ENCODE data around the gene WDR20. TPM values are rescaled to one million over a fixed set of nuclear protein-coding genes. Genes with fewer than 3 reads are reported as not detected.

The WDR20 gene
- total and polyA plus RNA-seq, 10 of the 15 experiments (the other 5 are each of a cell fraction or from before 2014, with no cell fraction given), result 9.1 to 25.9 (median 18.4) TPM

GRCh38 chr14:102182936-102183619 lies 43.4 kb downstream of the WDR20 start:
- Histone ChIP-seq H3K9ac (ENCODE audit: control insufficient read depth, insufficient read depth, low read length) (no peak overlapping the region), H3K4me1 (ENCODE audit: control insufficient read depth, insufficient read depth, low read length) (peaks cover 10% of the 10 kb centered on the region), H3K4me3 (no peak overlapping the region), H3K79me2 (ENCODE audit: control insufficient read depth, insufficient read depth, low read length) (peaks cover 51% of the 10 kb centered on the region), H2AFZ (ENCODE audit: control insufficient read depth, low read depth, low read length) (no peak overlapping the region), H3K9me3 (replicated peaks; ENCODE audit: control insufficient read depth, insufficient read depth, low read length) (no peaks in the 10 kb centered on the region), H3K4me2 (ENCODE audit: control insufficient read depth, insufficient read depth) (no peak overlapping the region), H4K20me1 (ENCODE audit: control insufficient read depth, insufficient read depth) (no peaks in the 10 kb centered on the region; the same call in 1 of the 2 replicates), H3K27me3 (replicated peaks in 1 of 2; ENCODE audit: control insufficient read depth in 2 of 2, insufficient read depth in 2 of 2, low read length in 1 of 2) (no peaks in the 10 kb centered on the region), H3K36me3 (ENCODE audit: control insufficient read depth in 2 of 2, insufficient read depth in 2 of 2, low read length in 1 of 2) (peaks cover 0 to 5% of the 10 kb centered on the region in 2 experiments; a peak in 2 of 4 replicates), H3K27ac (ENCODE audit: control insufficient read depth, insufficient read depth) (no peak overlapping the region)
- DNase-seq (ENCODE audit: low read depth, low spot score) (no peak), FAIRE-seq (no peak), ATAC-seq (no peak)
- SMC1A ChIA-PET (ENCODE audit: uncharacterized antibody, unreplicated experiment), result interaction anchor here (1.2 to 2.7 kb wide), 6 partner anchors 12 to 40 kb away, joined by 3 to 8 read pairs (median 4); no protein-coding TSS in a partner anchor
- CTCF ChIA-PET, result interaction anchor here (1.2 kb wide), 1 partner anchor 19 kb away, joined by 3 read pairs; no protein-coding TSS in a partner anchor
- TF ChIP-seq PML (IDR thresholded peaks at IDR 0.05; ENCODE audit: low read length) (no peak), RAD51 (IDR thresholded peaks at IDR 0.05) (no peak), USF1 (IDR thresholded peaks at IDR 0.05; ENCODE audit: borderline replicate concordance, extremely low read length, insufficient read depth, low read depth, low read length) (no peak), ZNF384 (IDR thresholded peaks at IDR 0.05; ENCODE audit: borderline replicate concordance, low read depth, low read length) (no peak), BCLAF1 (IDR thresholded peaks at IDR 0.05) (no peak), PAX5 (IDR thresholded peaks at IDR 0.05; ENCODE audit: borderline replicate concordance, low read depth, low read length) (no peak), PBX3 (IDR thresholded peaks at IDR 0.05; ENCODE audit: insufficient replicate concordance, low read depth, low read length) (no peak), MYB (IDR thresholded peaks at IDR 0.05; ENCODE audit: borderline replicate concordance, low read depth, low read length) (no peak)
- WGBS (ENCODE audit: insufficient coverage, insufficient replicate concordance, low lambda C conversion rate, missing lambda C conversion rate), result over 99% methylated on average over 9 of the region's 9 CpGs
- POLR2A ChIA-PET, result interaction anchor here (0.5 kb wide), 1 partner anchor 393 kb away, joined by 7 read pairs; no protein-coding TSS in a partner anchor
- BruUV-seq (replicated peaks), result no TSS peak
- RAD21 ChIA-PET (ENCODE audit: unreplicated experiment), result interaction anchor here (0.9 to 1.3 kb wide), 2 partner anchors 12 to 132 kb away, joined by 3 read pairs; no protein-coding TSS in a partner anchor
- intact Hi-C loops (cut with micrococcal nuclease; ENCODE audit: unreplicated experiment) (no loop called here), in situ Hi-C loops (cut with MboI) (no loop called here)

Measured in GM12878 (cell line).